ENCODE data around the gene ADAM30.
"Not testable (repeated sequence)": the region's sequence is repeated elsewhere in the genome, so short reads cannot be mapped to it uniquely, and the experiment has no call there.

Gene ADAM30

GRCh38 chr1:119873135-119874015, 22.9 kb downstream of the ADAM30 start:
- DNase-seq (ENCODE audit: low spot score), result no peak

- no peak for DNase-seq (ENCODE audit: low spot score)
These were observed 24.4 kb downstream of the ADAM30 start for GRCh38 chr1:119871881-119872280.

GRCh38 chr1:119870917-119871596, 25.3 kb downstream of the ADAM30 start:
- DNase-seq (ENCODE audit: low spot score), result peak; percentile 28

- DNase-seq (ENCODE audit: low spot score), result no peak
These were observed 26.3 kb downstream of the ADAM30 start for GRCh38 chr1:119869995-119870394.

- DNase-seq (ENCODE audit: low spot score), result no peak
These were observed 28.1 kb downstream of the ADAM30 start for GRCh38 chr1:119868176-119868575.

GRCh38 chr1:119866451-119866850, 29.9 kb downstream of the ADAM30 start:
- DNase-seq (ENCODE audit: low spot score), result no peak

- DNase-seq (ENCODE audit: low spot score), result no peak
These were observed 30.7 kb downstream of the ADAM30 start for GRCh38 chr1:119865627-119866026.

- DNase-seq (ENCODE audit: low spot score), result no peak
These were observed 34.0 kb downstream of the ADAM30 start for GRCh38 chr1:119862276-119862675.

GRCh38 chr1:119861547-119861946, 34.8 kb downstream of the ADAM30 start:
- no peak for DNase-seq (ENCODE audit: low spot score)

GRCh38 chr1:119859647-119860046, 36.7 kb downstream of the ADAM30 start:
- peak; percentile 3 for DNase-seq (ENCODE audit: low spot score)

GRCh38 chr1:119858556-119859214, 37.6 kb downstream of the ADAM30 start:
- not testable (repeated sequence) for DNase-seq (ENCODE audit: low spot score)

GRCh38 chr1:119858126-119858525, 38.2 kb downstream of the ADAM30 start:
- no peak for DNase-seq (ENCODE audit: low spot score)

- DNase-seq (ENCODE audit: low spot score), result no peak
These were observed 43.2 kb downstream of the ADAM30 start for GRCh38 chr1:119853155-119853554.

- not testable (repeated sequence) for DNase-seq (ENCODE audit: low spot score)
These were observed 52.1 kb downstream of the ADAM30 start for GRCh38 chr1:119844206-119844605.
